Neuronal stem cell (in vitro differentiated cells): ENCODE measurements around the gene PEMT.
A peak's percentile ranks its signal among the peaks of the same experiment; 100 is the strongest.

ENCODE experiments used
- DNase-seq: peaks from one replicate; pipeline ENCODE4 v3.0.0-alpha.2; 2013; ENCODE audit warnings: low spot score
- H2AFZ ChIP-seq: one replicate; pipeline ENCODE4 v1.6.1; 2013; ENCODE audit warnings: mild to moderate bottlenecking, low read length, inconsistent platforms
- H2AK5ac ChIP-seq: 2 replicates; pipeline ENCODE4 v1.6.1; 2013; ENCODE audit warnings: low read depth, mild to moderate bottlenecking, inconsistent platforms, low read length, moderate library complexity, mixed read lengths
- H2BK120ac ChIP-seq: 2 replicates; pipeline ENCODE4 v1.6.1; 2013; ENCODE audit warnings: low read depth, mild to moderate bottlenecking, inconsistent platforms, low read length, moderate library complexity, mixed read lengths
- H2BK12ac ChIP-seq: one replicate; pipeline ENCODE4 v1.6.1; 2013; ENCODE audit warnings: low read length, inconsistent platforms
- H2BK15ac ChIP-seq: 2 replicates; pipeline ENCODE4 v1.6.1; 2013; ENCODE audit warnings: mild to moderate bottlenecking, low read length, inconsistent platforms, mixed read lengths
- H2BK5ac ChIP-seq: one replicate; pipeline ENCODE4 v1.6.1; 2013; ENCODE audit warnings: inconsistent platforms, mild to moderate bottlenecking, low read length, moderate library complexity
- H3K14ac ChIP-seq: one replicate; pipeline ENCODE4 v1.6.1; 2013; ENCODE audit warnings: low read length, inconsistent platforms
- H3K18ac ChIP-seq: 2 replicates; pipeline ENCODE4 v1.6.1; 2013; ENCODE audit warnings: low read length, inconsistent platforms
- H3K23ac ChIP-seq: 2 replicates; pipeline ENCODE4 v1.6.1; 2013; ENCODE audit warnings: low read depth, mild to moderate bottlenecking, mixed read lengths, low read length, inconsistent platforms; ENCODE audit not compliant: poor library complexity
- H3K27ac ChIP-seq: replicated peaks from 3 replicates; pipeline ENCODE4 v1.5.1; 2013; ENCODE audit warnings: low read length, inconsistent platforms
- H3K27me3 ChIP-seq, 3 experiments: 2 replicates each; pipeline ENCODE4 v1.6.1; 2013; ENCODE audit warnings: low read length in 3 of 3, mild to moderate bottlenecking in 2 of 3, inconsistent platforms in 1 of 3, low read depth in 1 of 3, mixed read lengths in 1 of 3, moderate library complexity in 1 of 3; ENCODE audit not compliant: control insufficient read depth in 3 of 3, insufficient read depth in 3 of 3
- H3K36me3 ChIP-seq, 2 donors: replicated peaks in 1 of 2; 2 replicates each; pipeline ENCODE4 v1.6.1; 2013; ENCODE audit warnings: low read length in 2 of 2; ENCODE audit not compliant: control insufficient read depth in 2 of 2, insufficient read depth in 2 of 2
- H3K4ac ChIP-seq: 2 replicates; pipeline ENCODE4 v1.6.1; 2013; ENCODE audit warnings: inconsistent platforms, mild to moderate bottlenecking, low read length, moderate library complexity
- H3K4me1 ChIP-seq, 2 donors: 1 replicate in 1 of 2; 2 replicates in 1 of 2; pipeline ENCODE4 v1.6.1; 2013; ENCODE audit warnings: low read length in 2 of 2, low read depth in 1 of 2; ENCODE audit not compliant: control insufficient read depth in 2 of 2, insufficient read depth in 1 of 2
- H3K4me2 ChIP-seq: one replicate; pipeline ENCODE4 v1.6.1; 2013; ENCODE audit warnings: mild to moderate bottlenecking, low read length, inconsistent platforms; ENCODE audit not compliant: insufficient read depth, poor library complexity, severe bottlenecking
- H3K4me3 ChIP-seq, 2 donors: 2 replicates each; pipeline ENCODE4 v1.5.1; 2013; ENCODE audit warnings: low read length in 2 of 2, mild to moderate bottlenecking in 2 of 2, inconsistent platforms in 1 of 2, moderate library complexity in 1 of 2
- H3K79me1 ChIP-seq: one replicate; pipeline ENCODE4 v1.6.1; 2013; ENCODE audit warnings: low read depth, mild to moderate bottlenecking, inconsistent platforms, low read length, moderate library complexity
- H3K9ac ChIP-seq: one replicate; pipeline ENCODE4 v1.6.1; 2013; ENCODE audit warnings: mild to moderate bottlenecking, low read depth, low read length, inconsistent platforms; ENCODE audit not compliant: poor library complexity
- H3K9me3 ChIP-seq, 2 donors: replicated peaks in 1 of 2; 2 replicates each; pipeline versions ENCODE3 to v1.6.1; 2013; ENCODE audit warnings: low read length in 2 of 2, mild to moderate bottlenecking in 2 of 2, inconsistent platforms in 1 of 2, low read depth in 1 of 2, mixed read lengths in 1 of 2, moderate library complexity in 1 of 2; ENCODE audit not compliant: control insufficient read depth in 2 of 2, insufficient read depth in 1 of 2
- H4K8ac ChIP-seq: one replicate; pipeline ENCODE4 v1.6.1; 2013; ENCODE audit warnings: low read depth, mild to moderate bottlenecking, inconsistent platforms, low read length, moderate library complexity
- H4K91ac ChIP-seq: one replicate; pipeline ENCODE4 v1.6.1; 2013; ENCODE audit warnings: low read length, low read depth, mild to moderate bottlenecking, inconsistent platforms; ENCODE audit not compliant: poor library complexity
- WGBS, 2 donors: extraction: QIAGEN DNeasy Blood & Tissue Kit; methylation state at CpG; one replicate each; pipeline ENCODE4 v1.1.7; 2013; ENCODE audit warnings: missing lambda C conversion rate in 2 of 2, mixed read lengths in 1 of 2; ENCODE audit not compliant: insufficient read length in 2 of 2, insufficient replicate concordance in 1 of 2; ENCODE audit errors: extremely low coverage in 2 of 2; 5-methylcytosine and 5-hydroxymethylcytosine counted together

PEMT gene

GRCh38 chr17:17498606-17499301 is 92.8 kb downstream of the PEMT start:
- Histone ChIP-seq H3K27me3 (peaks cover 0 to 18% (median 7%) of the 10 kb centered on the region in 3 experiments), H2BK15ac (no peak overlapping the region), H3K79me1 (no peaks in the 10 kb centered on the region), H3K27ac (no peak overlapping the region), H2BK12ac (peak overlapping the region; percentile 11), H4K91ac (no peak overlapping the region), H3K9ac (no peak overlapping the region), H3K23ac (no peak overlapping the region), H2AFZ (no peak overlapping the region), H3K4me1 (peaks cover 4 to 16% of the 10 kb centered on the region in 2 donors), H3K36me3 (peaks cover 0 to 3% of the 10 kb centered on the region in 2 donors), H3K4me2 (no peak overlapping the region), H2BK5ac (no peak overlapping the region), H4K8ac (no peak overlapping the region), H2AK5ac (peak overlapping the region; percentile 94), H2BK120ac (no peak overlapping the region), H3K9me3 (peaks cover 2 to 7% of the 10 kb centered on the region in 2 donors), H3K18ac (no peak overlapping the region), H3K4me3 (no peak overlapping the region), H3K4ac (no peak overlapping the region), H3K14ac (no peak overlapping the region)
- no CpG with 5 or more reads among the region's 16 CpGs for WGBS, 2 donors
- no peak for DNase-seq

GRCh38 chr17:17497845-17498520 is 93.5 kb downstream of the PEMT start:
- no peak overlapping the region for H3K27ac ChIP-seq
- H2BK15ac ChIP-seq: no peak overlapping the region
- no peak overlapping the region for H3K4ac ChIP-seq
- H3K27me3 ChIP-seq: peaks cover 0 to 18% (median 7%) of the 10 kb centered on the region in 3 experiments
- H2BK12ac ChIP-seq: peak overlapping the region; percentile 11
- H3K79me1 ChIP-seq: no peaks in the 10 kb centered on the region
- H2AK5ac ChIP-seq: peak overlapping the region; percentile 94
- no peak overlapping the region for H2AFZ ChIP-seq
- H3K36me3 ChIP-seq: peaks cover 0 to 3% of the 10 kb centered on the region in 2 donors
- H3K4me2 ChIP-seq: no peak overlapping the region
- peak overlapping the region; percentile 60 for H3K9ac ChIP-seq
- H4K8ac ChIP-seq: peak overlapping the region; percentile 75
- DNase-seq: no peak
- H4K91ac ChIP-seq: no peak overlapping the region
- no CpG with 5 or more reads among the region's 10 CpGs for WGBS, 2 donors
- peak overlapping the region; percentile 15 for H2BK5ac ChIP-seq
- H3K14ac ChIP-seq: no peak overlapping the region
- H3K18ac ChIP-seq: peak overlapping the region; percentile 8
- H2BK120ac ChIP-seq: no peak overlapping the region
- H3K4me3 ChIP-seq: no peak overlapping the region
- peaks cover 2 to 21% of the 10 kb centered on the region in 2 donors for H3K4me1 ChIP-seq
- peak overlapping the region; percentile 22 for H3K23ac ChIP-seq
- peaks cover 2 to 7% of the 10 kb centered on the region in 2 donors for H3K9me3 ChIP-seq

GRCh38 chr17:17497065-17497844 is 94.3 kb downstream of the PEMT start:
- Histone ChIP-seq H2AK5ac (no peak overlapping the region), H3K4ac (no peak overlapping the region), H3K27ac (no peak overlapping the region), H2BK12ac (no peak overlapping the region), H4K8ac (peak overlapping the region; percentile 75), H3K4me3 (peak overlapping the region; percentile 17 to 53), H3K14ac (no peak overlapping the region), H3K9ac (peak overlapping the region; percentile 36), H2BK120ac (no peak overlapping the region), H3K36me3 (peaks cover 3 to 10% of the 10 kb centered on the region in 2 donors), H3K18ac (peak overlapping the region; percentile 91), H3K4me2 (peak overlapping the region; percentile 83), H3K9me3 (peaks cover 2 to 7% of the 10 kb centered on the region in 2 donors), H4K91ac (no peak overlapping the region), H3K27me3 (peaks cover 0 to 18% (median 7%) of the 10 kb centered on the region in 3 experiments), H2BK15ac (no peak overlapping the region), H3K23ac (no peak overlapping the region), H3K79me1 (no peaks in the 10 kb centered on the region), H2AFZ (peak overlapping the region; percentile 87), H3K4me1 (peaks cover 2 to 26% of the 10 kb centered on the region in 2 donors), H2BK5ac (peak overlapping the region; percentile 15)
- no CpG with 5 or more reads among the region's 19 CpGs for WGBS, 2 donors
- DNase-seq: no peak
